Gastrocnemius medialis (tissue), 4 donors: ENCODE measurements around the gene CA9.

Experiments used
- CTCF ChIP-seq, 5 experiments: fragments of 450-650 bp in 3 of 5; fragments of 200-600 bp in 2 of 5; sonication (generic) in 2 of 5; IDR thresholded peaks in 4 of 5; conservative IDR thresholded peaks in 1 of 5; 1 replicate in 4 of 5; 2 replicates in 1 of 5; pipeline ENCODE4 v1.5.1; 2016 to 2019; ENCODE audit warnings: antibody characterized with exemption in 5 of 5, mild to moderate bottlenecking in 3 of 5, moderate library complexity in 3 of 5
- POLR2A ChIP-seq, 2 donors: fragments of 450-650 bp; IDR thresholded peaks; one replicate each; pipeline ENCODE4 v1.6.1; 2017; ENCODE audit warnings: antibody characterized with exemption in 2 of 2, mild to moderate bottlenecking in 2 of 2, moderate library complexity in 2 of 2

GRCh38 chr9:35636135-35636876, 37.4 kb upstream of the CA9 start:
- TF ChIP-seq CTCF (IDR thresholded peaks at IDR 0.05 in 4 of 5, conservative IDR thresholded peaks at IDR 0.05 in 1 of 5) (no peak), POLR2A (IDR thresholded peaks at IDR 0.05) (no peak)
